A549 (cell line): ENCODE data around the gene CDCA7. TPM values are rescaled to one million over a fixed set of nuclear protein-coding genes. Genes with fewer than 3 reads are reported as not detected.
"Not testable (repeated sequence)": the region's sequence is repeated elsewhere in the genome, so short reads cannot be mapped to it uniquely, and the experiment has no call there.

Experiments used
- ATAC-seq, 2 experiments: fragments of 200-7000 bp in 1 of 2; fragments of >200 bp in 1 of 2; cut with Nextera tagmentation in 1 of 2; cut with Tn5 transposase in 1 of 2; 3 replicates each; pipeline versions ENCODE4 v1.8.0 to v1.9.1; 2018 to 2020; ENCODE audit warnings: mild to moderate bottlenecking in 1 of 2, moderate library complexity in 1 of 2
- CTCF ChIA-PET: fragments of 300-600 bp; sonication (Branson Sonifier 250); formaldehyde crosslinking; extraction: SDS; loops from one replicate; lab custom pipeline; 2021; ENCODE audit warnings: antibody characterized with exemption, inconsistent platforms; lab: Yijun Ruan, JAX
- POLR2A ChIA-PET: fragments of 350-600 bp; formaldehyde crosslinking; extraction: SDS; loops from one replicate; lab custom pipeline; 2021; ENCODE audit warnings: antibody characterized with exemption, inconsistent platforms; lab: Yijun Ruan, JAX
- DNase-seq, 2 experiments: peaks; one replicate each; pipeline versions ENCODE4 v3.0.0 to v3.0.0-alpha.2; 2011 to 2016; ENCODE audit warnings: low read depth in 1 of 2, low spot score in 1 of 2
- FAIRE-seq: peaks from 2 replicates; lab custom pipeline; 2011; peaks lifted over from hg19 to GRCh38; lab: Jason Lieb, UNC
- H3K27ac ChIP-seq, 2 experiments: fragments of >200 bp; sonication (Bioruptor Twin); formaldehyde crosslinking; 3 replicates each; pipeline ENCODE4 v1.5.1; 2016 to 2017
- H3K4me1 ChIP-seq: fragments of >200 bp; sonication (Bioruptor Twin); formaldehyde crosslinking; 3 replicates; pipeline ENCODE4 v1.6.1; 2016
- H3K4me2 ChIP-seq: fragments of >200 bp; sonication (Bioruptor Twin); formaldehyde crosslinking; 3 replicates; pipeline ENCODE4 v1.6.1; 2016
- H3K4me3 ChIP-seq: fragments of >200 bp; sonication (Bioruptor Twin); formaldehyde crosslinking; 3 replicates; pipeline ENCODE4 v1.5.1; 2016
- H3K9me3 ChIP-seq: fragments of >200 bp; sonication (Bioruptor Twin); formaldehyde crosslinking; 3 replicates; pipeline ENCODE4 v1.6.1; 2016
- CEBPB ChIP-seq, 2 experiments: fragments of >200 bp in 1 of 2; sonication (Bioruptor Twin) in 1 of 2; formaldehyde crosslinking in 1 of 2; IDR thresholded peaks; 2 replicates each; pipeline ENCODE4 v1.6.1; 2012 to 2016
- CHD2 ChIP-seq: fragments of 150-350 bp; IDR thresholded peaks from 2 replicates; pipeline ENCODE4 v1.6.1; 2014; ENCODE audit warnings: low read length; ENCODE audit not compliant: partially characterized antibody
- CHD4 ChIP-seq: fragments of 200-600 bp; sonication (generic); IDR thresholded peaks from 2 replicates; pipeline ENCODE4 v1.6.1; 2016; ENCODE audit warnings: antibody characterized with exemption, mild to moderate bottlenecking, borderline replicate concordance
- EHF ChIP-seq: fragments of 250-450 bp; sonication (Bioruptor Pico); IDR thresholded peaks from 2 replicates; pipeline ENCODE4 v1.5.0; 2020; ENCODE audit warnings: mild to moderate bottlenecking
- FOSB ChIP-seq: fragments of 250-450 bp; sonication (Bioruptor Pico); IDR thresholded peaks from 2 replicates; pipeline ENCODE4 v1.5.0; 2020; ENCODE audit warnings: mild to moderate bottlenecking, moderate library complexity
- FOSL2 ChIP-seq, 2 experiments: fragments of 450-650 bp in 1 of 2; fragments of >200 bp in 1 of 2; sonication (Bioruptor Twin) in 1 of 2; formaldehyde crosslinking; IDR thresholded peaks; 2 replicates each; pipeline versions ENCODE4 v1.5.0 to v1.6.1; 2016 to 2020; ENCODE audit warnings: mild to moderate bottlenecking in 1 of 2, moderate library complexity in 1 of 2
- JUN ChIP-seq, 2 experiments: fragments of >200 bp; sonication (Bioruptor Twin); formaldehyde crosslinking; IDR thresholded peaks; 2 replicates in 1 of 2; 3 replicates in 1 of 2; pipeline ENCODE4 v1.6.1; 2016 to 2017
- KDM5A ChIP-seq: fragments of 200-600 bp; sonication (generic); IDR thresholded peaks from 2 replicates; pipeline ENCODE4 v1.6.1; 2016; ENCODE audit warnings: antibody characterized with exemption, mild to moderate bottlenecking
- MAFK ChIP-seq: fragments of 450-650 bp; IDR thresholded peaks from 2 replicates; pipeline ENCODE4 v1.6.1; 2014; ENCODE audit not compliant: partially characterized antibody
- MAZ ChIP-seq: fragments of 150-350 bp; IDR thresholded peaks from 2 replicates; pipeline ENCODE4 v1.6.1; 2014; ENCODE audit warnings: antibody characterized with exemption, low read depth, low read length, borderline replicate concordance
- MYC ChIP-seq: IDR thresholded peaks from 2 replicates; pipeline ENCODE4 v1.6.1; 2012; ENCODE audit warnings: mild to moderate bottlenecking, inconsistent platforms, low read length, improper control_type of control experiment, borderline replicate concordance
- NR3C1 ChIP-seq: fragments of >200 bp; sonication (Bioruptor Twin); formaldehyde crosslinking; IDR thresholded peaks from 3 replicates; pipeline ENCODE4 v1.6.1; 2017
- RFX5 ChIP-seq: fragments of 450-650 bp; IDR thresholded peaks from 2 replicates; pipeline ENCODE4 v1.7.1; 2014; ENCODE audit warnings: antibody characterized with exemption, mild to moderate bottlenecking, moderate library complexity
- ZNF302 ChIP-seq: fragments of 250-450 bp; sonication (Bioruptor Pico); IDR thresholded peaks from 2 replicates; pipeline ENCODE4 v1.9.0; 2021; ENCODE audit warnings: inconsistent platforms, mild to moderate bottlenecking, moderate library complexity
- WGBS: methylation state at CpG from one replicate; pipeline ENCODE4 v1.1.6; 2017; ENCODE audit errors: missing lambda C conversion rate; 5-methylcytosine and 5-hydroxymethylcytosine counted together
- polyA plus RNA-seq, 4 experiments: library from polyadenylated mRNA; depleted of rRNA in 3 of 4; stranded (reverse); fragments of >200 nt; fragmentation: RNase III in 1 of 4; extraction: RNeasy Plus Mini Kit Qiagen cat#74134 plus additional on column Dnase treatment in 1 of 4; gene quantifications; 2 replicates in 3 of 4; 3 replicates in 1 of 4; pipeline ENCODE4 v1.2.3, GENCODE V29; 2011 to 2017
- TF ChIP-seq, protein P1 (sequence below): IDR thresholded peaks from 2 replicates; pipeline ENCODE4 v1.6.1; 2012
- TF ChIP-seq, protein P2 (sequence below): fragments of 450-650 bp; IDR thresholded peaks from 2 replicates; pipeline ENCODE4 v1.6.1; 2014; ENCODE audit warnings: antibody characterized with exemption
- TF ChIP-seq, protein P3 (sequence below): fragments of 250-450 bp; sonication (Bioruptor Pico); IDR thresholded peaks from 2 replicates; pipeline ENCODE4 v1.5.0; 2020; ENCODE audit warnings: low read depth, mild to moderate bottlenecking, moderate library complexity
- TF ChIP-seq, protein P4 (sequence below): fragments of 250-450 bp; sonication (Bioruptor Pico); IDR thresholded peaks from 2 replicates; pipeline ENCODE4 v1.5.0; 2021; ENCODE audit warnings: mild to moderate bottlenecking, moderate library complexity, borderline replicate concordance

CDCA7 gene
- polyA plus RNA-seq, 2 of the 4 experiments (the other 2 are of a cell fraction): 39.4 to 93.5 TPM

DNA sequence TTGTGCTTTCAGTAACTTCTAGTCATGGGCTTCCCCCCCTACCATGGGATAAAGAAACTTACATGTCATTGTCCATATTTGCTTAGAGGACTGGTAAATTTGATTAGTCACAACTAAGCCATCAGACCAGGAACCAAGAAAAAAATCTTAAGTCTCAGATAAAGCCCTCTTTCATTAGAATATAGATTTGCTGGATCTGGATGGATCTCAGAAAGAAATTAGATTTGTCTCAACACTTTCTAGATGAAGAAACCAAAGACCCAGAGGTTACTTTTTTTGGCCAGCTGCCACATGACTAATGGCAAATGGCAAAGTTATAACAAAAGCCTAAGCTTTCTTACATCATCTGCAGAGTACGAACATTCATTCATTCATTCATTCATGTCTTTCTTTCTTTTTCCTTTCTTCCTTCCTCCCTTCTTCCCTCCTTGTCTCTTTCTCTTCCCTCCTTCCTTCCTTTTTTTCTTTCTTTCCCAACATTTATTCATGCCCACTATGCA, 60.2 kb downstream of the CDCA7 start:
- ChIA-PET CTCF (interaction anchor here (0.5 to 3.9 kb wide), 6 partner anchors 12 to 1357 kb away, joined by 3 to 20 read pairs (median 4); no protein-coding TSS in a partner anchor), POLR2A (no interaction called here)
- ATAC-seq (peak; percentile 49 to 68; a peak in 3 of 6 replicates), DNase-seq (peak in 1 of 2 experiments; percentile 50), FAIRE-seq (no peak)
- H3K9me3 ChIP-seq: no peaks in the 10 kb centered on the region
- peaks cover 31% of the 10 kb centered on the region for H3K4me1 ChIP-seq
- peak overlapping the region; percentile 61 for H3K4me2 ChIP-seq
- peak overlapping the region; percentile 67 for H3K27ac ChIP-seq
- TF ChIP-seq MAZ (no peak), ZNF302 (CRISPR knock-in tag) (no peak), NR3C1 (no peak), CEBPB (IDR thresholded peaks at IDR 0.05) (peak in 1 of 2 experiments; percentile 45; a peak in 1 of 4 replicates)
- TF ChIP-seq, protein P1, sequence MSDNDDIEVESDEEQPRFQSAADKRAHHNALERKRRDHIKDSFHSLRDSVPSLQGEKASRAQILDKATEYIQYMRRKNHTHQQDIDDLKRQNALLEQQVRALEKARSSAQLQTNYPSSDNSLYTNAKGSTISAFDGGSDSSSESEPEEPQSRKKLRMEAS: no peak
- no peak overlapping the region for H3K4me3 ChIP-seq
- WGBS: 16% methylated on average over 1 of the region's 1 CpG

DNA sequence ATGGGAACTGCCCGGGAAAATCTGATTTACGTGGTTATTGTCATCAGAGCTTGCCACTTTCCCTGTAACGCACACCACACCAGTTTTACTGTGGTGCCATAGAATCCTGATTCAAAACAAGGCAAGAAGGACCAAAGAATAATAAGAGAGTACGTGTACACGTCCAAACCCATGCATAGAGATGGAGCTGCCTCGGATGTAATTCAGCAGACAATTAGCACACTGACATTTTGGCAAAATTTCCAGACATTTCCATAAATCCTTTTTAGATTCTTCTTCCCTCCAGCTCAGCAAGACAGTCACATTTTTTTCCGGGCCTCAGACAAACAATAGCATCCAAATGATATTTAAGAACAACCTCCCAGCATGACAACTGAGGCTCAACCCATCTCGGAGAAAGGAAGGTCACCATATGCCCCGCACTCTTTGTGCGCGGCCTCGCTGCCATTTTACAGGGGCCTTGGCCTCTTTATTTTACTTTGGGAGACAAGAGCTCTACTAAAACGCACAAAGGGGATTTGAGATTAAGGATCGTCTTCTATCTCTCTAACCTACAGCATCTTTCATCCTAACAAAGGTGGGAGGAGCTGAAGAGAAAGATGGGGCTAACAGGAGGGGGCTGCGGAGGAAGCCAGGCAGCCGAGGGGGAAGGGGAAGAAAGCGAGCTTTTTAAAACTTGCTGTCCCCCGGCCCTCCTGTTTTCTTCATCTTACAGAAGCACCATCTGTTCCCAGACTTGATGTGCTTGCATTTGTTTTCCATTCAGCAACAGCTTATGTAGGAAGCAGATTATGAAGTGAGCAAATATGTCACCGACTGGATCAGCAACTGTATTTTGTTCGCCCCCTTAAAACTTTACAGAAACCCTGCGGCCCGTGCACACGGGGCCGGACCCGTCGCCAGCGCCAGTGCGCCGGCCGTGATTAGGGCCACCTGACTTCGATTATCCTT, 61.0 kb downstream of the CDCA7 start:
- WGBS: 89% methylated on average over 31 of the region's 31 CpGs
- Histone ChIP-seq H3K4me1 (peaks cover 31% of the 10 kb centered on the region), H3K9me3 (no peaks in the 10 kb centered on the region), H3K27ac (peak overlapping the region; percentile 67), H3K4me3 (no peak overlapping the region), H3K4me2 (peak overlapping the region; percentile 61)
- CTCF ChIA-PET: interaction anchor here (0.5 to 3.9 kb wide), 9 partner anchors 12 to 1356 kb away, joined by 3 to 20 read pairs (median 3); no protein-coding TSS in a partner anchor
- FAIRE-seq: no peak
- POLR2A ChIA-PET: no interaction called here
- no peak for DNase-seq
- TF ChIP-seq CHD4 (no peak), JUN (IDR thresholded peaks at IDR 0.05) (no peak), KDM5A (no peak), CHD2 (no peak), FOSB (CRISPR knock-in tag) (no peak), MYC (no peak)
- TF ChIP-seq, protein P2, sequence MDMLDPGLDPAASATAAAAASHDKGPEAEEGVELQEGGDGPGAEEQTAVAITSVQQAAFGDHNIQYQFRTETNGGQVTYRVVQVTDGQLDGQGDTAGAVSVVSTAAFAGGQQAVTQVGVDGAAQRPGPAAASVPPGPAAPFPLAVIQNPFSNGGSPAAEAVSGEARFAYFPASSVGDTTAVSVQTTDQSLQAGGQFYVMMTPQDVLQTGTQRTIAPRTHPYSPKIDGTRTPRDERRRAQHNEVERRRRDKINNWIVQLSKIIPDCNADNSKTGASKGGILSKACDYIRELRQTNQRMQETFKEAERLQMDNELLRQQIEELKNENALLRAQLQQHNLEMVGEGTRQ: no peak
- no peak for ATAC-seq

DNA sequence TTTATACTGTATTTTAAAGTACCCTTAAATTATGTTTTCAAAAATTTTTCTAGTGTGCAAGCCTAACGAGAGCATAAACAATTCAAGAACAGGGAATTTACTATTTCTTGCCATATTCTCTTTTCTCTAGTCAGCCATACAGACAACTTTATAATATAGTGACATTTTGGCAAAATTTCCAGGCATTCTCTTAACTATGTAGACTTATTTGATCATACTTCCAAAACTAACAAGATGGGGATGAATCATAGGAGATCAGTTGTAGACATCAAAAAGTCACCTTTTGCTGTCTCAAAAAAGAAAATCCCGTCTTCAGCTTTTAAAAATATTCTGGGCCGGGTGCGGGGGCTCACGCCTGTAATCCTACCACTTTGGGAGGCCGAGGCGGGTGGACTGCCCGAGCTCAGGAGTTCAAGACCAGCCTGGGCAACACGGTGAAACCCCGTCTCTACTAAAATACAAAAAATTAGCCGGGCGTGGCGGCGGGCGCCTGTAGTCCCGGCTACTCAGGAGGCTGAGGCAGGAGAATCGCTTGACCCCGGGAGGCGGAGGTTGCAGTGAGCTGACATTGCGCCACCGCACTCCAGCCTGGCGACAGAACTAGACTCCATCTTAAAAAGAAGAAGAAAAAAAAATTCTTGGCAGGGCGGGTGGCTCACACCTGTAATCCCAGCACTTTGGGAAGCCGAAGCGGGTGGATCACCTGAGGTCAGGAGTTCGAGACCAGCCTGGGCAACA, 61.9 kb downstream of the CDCA7 start:
- 0 out of 2 replicates have a peak, but pooled peaks have one; percentile 20 for TF ChIP-seq FOSL2 (IDR thresholded peaks at IDR 0.05)
- H3K4me3 ChIP-seq; DNase-seq; FAIRE-seq; H3K9me3 ChIP-seq; TF ChIP-seq FOSL2 (CRISPR knock-in tag; IDR thresholded peaks at IDR 0.05): not testable (repeated sequence)
- POLR2A ChIA-PET: interaction anchor here (0.7 kb wide), 1 partner anchor 906 kb away, joined by 3 read pairs; no protein-coding TSS in a partner anchor
- ATAC-seq: 0 out of 6 replicates have a peak, but pooled peaks of 1 of the 2 experiments have one; percentile 31
- WGBS: 80% methylated on average over 26 of the region's 26 CpGs
- peaks cover 31% of the 10 kb centered on the region for H3K4me1 ChIP-seq
- peak overlapping the region; percentile 67; a peak in 4 of 6 replicates for H3K27ac ChIP-seq
- H3K4me2 ChIP-seq: peak overlapping the region; percentile 24
- CTCF ChIA-PET: interaction anchor here (1.1 to 3.9 kb wide), 5 partner anchors 13 to 94 kb away, joined by 3 to 20 read pairs (median 3); no protein-coding TSS in a partner anchor

DNA sequence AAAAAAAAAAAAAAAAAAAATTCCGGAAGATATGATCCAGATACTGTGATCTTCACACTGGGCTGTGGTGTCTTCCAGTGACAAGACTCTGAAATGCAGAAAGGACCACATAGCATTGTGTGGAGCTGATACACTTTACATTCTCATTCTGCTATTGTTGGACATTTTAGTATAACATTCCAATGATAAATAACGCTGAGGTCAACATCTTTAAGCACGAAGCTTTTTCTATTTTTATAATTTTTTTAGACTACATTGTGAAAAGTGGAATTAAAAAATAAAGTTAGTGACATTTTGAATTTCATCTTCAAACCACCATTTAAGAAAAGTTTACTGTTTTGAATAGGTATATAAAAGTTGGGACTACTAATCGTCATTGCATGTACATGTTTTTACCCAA, 62.7 kb downstream of the CDCA7 start:
- no peak overlapping the region for H3K4me3 ChIP-seq
- DNase-seq (no peak), ATAC-seq (no peak), FAIRE-seq (no peak)
- no peak overlapping the region for H3K4me2 ChIP-seq
- peaks cover 31% of the 10 kb centered on the region for H3K4me1 ChIP-seq
- WGBS: 92% methylated on average over 4 of the region's 4 CpGs
- ChIA-PET CTCF (interaction anchor here (3.9 kb wide), 1 partner anchor 32 kb away, joined by 20 read pairs; no protein-coding TSS in a partner anchor), POLR2A (no interaction called here)
- TF ChIP-seq, protein P3, sequence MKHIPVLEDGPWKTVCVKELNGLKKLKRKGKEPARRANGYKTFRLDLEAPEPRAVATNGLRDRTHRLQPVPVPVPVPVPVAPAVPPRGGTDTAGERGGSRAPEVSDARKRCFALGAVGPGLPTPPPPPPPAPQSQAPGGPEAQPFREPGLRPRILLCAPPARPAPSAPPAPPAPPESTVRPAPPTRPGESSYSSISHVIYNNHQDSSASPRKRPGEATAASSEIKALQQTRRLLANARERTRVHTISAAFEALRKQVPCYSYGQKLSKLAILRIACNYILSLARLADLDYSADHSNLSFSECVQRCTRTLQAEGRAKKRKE (CRISPR knock-in tag): no peak
- TF ChIP-seq, protein P4, sequence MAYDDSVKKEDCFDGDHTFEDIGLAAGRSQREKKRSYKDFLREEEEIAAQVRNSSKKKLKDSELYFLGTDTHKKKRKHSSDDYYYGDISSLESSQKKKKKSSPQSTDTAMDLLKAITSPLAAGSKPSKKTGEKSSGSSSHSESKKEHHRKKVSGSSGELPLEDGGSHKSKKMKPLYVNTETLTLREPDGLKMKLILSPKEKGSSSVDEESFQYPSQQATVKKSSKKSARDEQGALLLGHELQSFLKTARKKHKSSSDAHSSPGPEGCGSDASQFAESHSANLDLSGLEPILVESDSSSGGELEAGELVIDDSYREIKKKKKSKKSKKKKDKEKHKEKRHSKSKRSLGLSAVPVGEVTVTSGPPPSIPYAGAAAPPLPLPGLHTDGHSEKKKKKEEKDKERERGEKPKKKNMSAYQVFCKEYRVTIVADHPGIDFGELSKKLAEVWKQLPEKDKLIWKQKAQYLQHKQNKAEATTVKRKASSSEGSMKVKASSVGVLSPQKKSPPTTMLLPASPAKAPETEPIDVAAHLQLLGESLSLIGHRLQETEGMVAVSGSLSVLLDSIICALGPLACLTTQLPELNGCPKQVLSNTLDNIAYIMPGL (CRISPR knock-in tag): no peak
- no peak for TF ChIP-seq EHF (CRISPR knock-in tag)
- TF ChIP-seq MAFK: peak; percentile 4
- no peak for TF ChIP-seq RFX5
- peak overlapping the region in 1 of 2 experiments; percentile 52; a peak in 1 of 6 replicates for H3K27ac ChIP-seq
- H3K9me3 ChIP-seq: no peaks in the 10 kb centered on the region
